Skeletal muscle satellite cell (primary cell): ENCODE results near the gene TNFRSF19.
"Not testable (repeated sequence)": the region's sequence is repeated elsewhere in the genome, so short reads cannot be mapped to it uniquely, and the experiment has no call there.

Experiments used
- H3K27me3 ChIP-seq: 2 replicates; pipeline ENCODE4 v1.7.0; 2013; ENCODE audit warnings: low read length; ENCODE audit not compliant: control insufficient read depth, insufficient read depth
- H3K36me3 ChIP-seq: 2 replicates; pipeline ENCODE4 v1.7.0; 2013; ENCODE audit warnings: mild to moderate bottlenecking, control low read depth, low read length; ENCODE audit not compliant: insufficient read depth
- H3K4me1 ChIP-seq: 2 replicates; pipeline ENCODE4 v1.7.0; 2013; ENCODE audit warnings: low read length; ENCODE audit not compliant: control insufficient read depth, insufficient read depth
- H3K4me2 ChIP-seq: 2 replicates; pipeline ENCODE4 v1.7.0; 2013; ENCODE audit warnings: mild to moderate bottlenecking, low read length
- H3K4me3 ChIP-seq: 2 replicates; pipeline ENCODE4 v1.7.0; 2013; ENCODE audit warnings: low read length
- H3K9ac ChIP-seq: 2 replicates; pipeline ENCODE4 v1.7.0; 2013; ENCODE audit warnings: mild to moderate bottlenecking, low read depth, low read length, moderate library complexity
- H3K9me3 ChIP-seq: replicated peaks from 2 replicates; pipeline ENCODE4 v1.7.0; 2013; ENCODE audit warnings: mild to moderate bottlenecking, control low read depth, low read length

Gene TNFRSF19

DNA sequence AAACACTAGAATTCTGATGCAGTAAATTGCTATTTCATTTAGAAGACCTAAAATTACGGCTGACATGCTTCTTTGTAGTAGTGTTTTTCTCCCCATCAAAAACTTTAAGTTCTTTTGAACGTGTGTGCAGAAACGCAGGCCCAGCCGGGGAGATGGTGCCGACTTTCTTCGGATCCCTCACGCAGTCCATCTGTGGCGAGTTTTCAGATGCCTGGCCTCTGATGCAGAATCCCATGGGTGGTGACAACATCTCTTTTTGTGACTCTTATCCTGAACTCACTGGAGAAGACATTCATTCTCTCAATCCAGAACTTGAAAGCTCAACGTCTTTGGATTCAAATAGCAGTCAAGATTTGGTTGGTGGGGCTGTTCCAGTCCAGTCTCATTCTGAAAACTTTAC is 98.3 kb downstream of the TNFRSF19 start:
- Histone ChIP-seq H3K9ac (no peak overlapping the region), H3K4me2 (no peak overlapping the region), H3K27me3 (no peaks in the 10 kb centered on the region), H3K9me3 (no peaks in the 10 kb centered on the region), H3K4me3 (no peak overlapping the region), H3K36me3 (no peaks in the 10 kb centered on the region), H3K4me1 (peaks cover 21% of the 10 kb centered on the region)

DNA sequence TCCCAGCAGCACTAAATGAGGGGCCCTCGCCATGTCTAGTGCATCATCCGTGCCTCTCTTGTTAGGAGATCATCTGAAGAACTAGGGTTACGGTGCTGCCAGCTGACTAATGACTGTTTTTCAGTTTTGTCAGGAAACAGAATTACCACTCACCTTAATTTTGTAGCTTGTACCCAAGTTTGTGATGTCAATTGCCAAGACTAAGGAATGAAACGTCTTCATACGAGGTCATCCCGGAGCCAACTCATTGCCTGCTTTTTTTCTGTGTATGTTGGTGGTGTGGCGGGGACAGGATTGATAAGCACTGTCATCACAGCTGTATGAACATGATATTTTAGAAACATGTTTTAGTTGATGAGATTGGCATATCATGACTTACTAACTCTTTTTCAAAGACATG is 100.6 kb downstream of the TNFRSF19 start:
- Histone ChIP-seq H3K36me3 (no peaks in the 10 kb centered on the region), H3K27me3 (no peaks in the 10 kb centered on the region), H3K4me3 (no peak overlapping the region), H3K9me3 (no peaks in the 10 kb centered on the region), H3K4me2 (no peak overlapping the region), H3K9ac (no peak overlapping the region), H3K4me1 (peaks cover 40% of the 10 kb centered on the region)

DNA sequence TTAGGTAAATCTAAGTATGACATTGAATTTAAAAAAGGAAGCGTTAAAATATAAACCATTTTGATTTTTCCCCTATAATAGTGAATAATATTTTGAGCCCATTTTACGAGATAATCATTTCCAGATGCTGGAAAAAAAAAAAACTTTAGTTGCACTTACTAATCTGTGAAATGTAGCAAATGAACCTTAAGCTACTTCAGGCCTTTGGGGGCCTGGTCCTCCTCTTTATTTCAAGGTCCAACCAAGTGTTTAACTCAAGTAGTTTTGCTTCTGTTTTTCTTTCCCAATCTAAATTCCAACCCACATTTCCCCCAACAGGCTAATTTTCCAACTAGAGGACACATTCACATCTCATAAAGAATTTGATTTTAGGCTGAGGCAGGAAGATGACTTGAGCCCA is 101.2 kb downstream of the TNFRSF19 start:
- Histone ChIP-seq H3K4me3 (no peak overlapping the region), H3K9me3 (no peaks in the 10 kb centered on the region), H3K27me3 (no peaks in the 10 kb centered on the region), H3K36me3 (no peaks in the 10 kb centered on the region), H3K9ac (no peak overlapping the region), H3K4me1 (peaks cover 40% of the 10 kb centered on the region), H3K4me2 (no peak overlapping the region)

DNA sequence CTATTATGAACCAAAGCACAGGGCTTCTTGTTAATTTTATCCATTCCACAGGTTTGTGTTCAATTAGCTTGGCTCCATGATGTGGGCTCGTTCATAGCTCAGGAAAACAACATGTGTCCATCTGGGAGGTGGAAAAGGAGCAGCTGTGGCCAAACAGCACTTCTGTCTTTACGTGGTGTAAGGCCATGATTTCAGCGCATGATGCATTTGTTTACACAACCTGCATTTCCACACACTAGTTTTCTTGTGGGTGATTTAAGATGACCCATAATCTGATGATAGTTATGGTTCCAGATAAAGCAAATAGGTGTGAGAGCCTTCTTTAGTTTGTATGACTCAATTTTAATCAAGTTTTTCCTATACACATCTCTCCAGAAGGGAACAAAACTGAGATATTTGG is 101.7 kb downstream of the TNFRSF19 start:
- Histone ChIP-seq H3K4me2 (no peak overlapping the region), H3K36me3 (no peaks in the 10 kb centered on the region), H3K9me3 (no peaks in the 10 kb centered on the region), H3K4me3 (no peak overlapping the region), H3K4me1 (peaks cover 40% of the 10 kb centered on the region), H3K27me3 (no peaks in the 10 kb centered on the region), H3K9ac (no peak overlapping the region)

DNA sequence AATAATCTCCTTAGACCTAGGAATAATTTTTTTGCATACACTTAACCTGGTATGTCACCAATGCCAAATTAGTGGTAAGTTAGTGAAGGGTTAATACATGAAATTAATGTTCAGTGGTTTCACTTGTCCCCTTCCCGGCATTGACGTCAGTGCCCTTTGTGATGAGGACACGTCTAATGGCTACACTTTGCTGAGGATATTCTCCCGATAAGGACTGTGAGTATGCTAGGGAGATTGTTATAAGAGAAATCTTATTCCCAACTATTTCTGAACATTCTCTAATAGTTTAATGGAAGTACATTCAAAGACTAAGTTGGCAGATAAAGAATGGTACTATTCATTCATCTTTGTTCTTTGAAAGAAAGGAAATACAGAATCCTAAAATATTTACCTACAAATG is 102.4 kb downstream of the TNFRSF19 start:
- Histone ChIP-seq H3K4me1 (peaks cover 40% of the 10 kb centered on the region), H3K4me2 (no peak overlapping the region), H3K36me3 (no peaks in the 10 kb centered on the region), H3K4me3 (no peak overlapping the region), H3K9ac (peak overlapping the region; percentile 14), H3K27me3 (no peaks in the 10 kb centered on the region), H3K9me3 (no peaks in the 10 kb centered on the region)

DNA sequence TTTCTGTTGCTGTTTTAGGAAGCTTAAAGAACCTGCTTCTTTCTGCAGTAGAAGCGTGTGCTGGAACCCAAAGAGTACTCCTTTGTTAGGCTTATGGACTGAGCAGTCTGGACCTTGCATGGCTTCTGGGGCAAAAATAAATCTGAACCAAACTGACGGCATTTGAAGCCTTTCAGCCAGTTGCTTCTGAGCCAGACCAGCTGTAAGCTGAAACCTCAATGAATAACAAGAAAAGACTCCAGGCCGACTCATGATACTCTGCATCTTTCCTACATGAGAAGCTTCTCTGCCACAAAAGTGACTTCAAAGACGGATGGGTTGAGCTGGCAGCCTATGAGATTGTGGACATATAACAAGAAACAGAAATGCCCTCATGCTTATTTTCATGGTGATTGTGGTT is 103.1 kb downstream of the TNFRSF19 start:
- peaks cover 40% of the 10 kb centered on the region for H3K4me1 ChIP-seq
- H3K4me3 ChIP-seq = no peak overlapping the region
- H3K4me2 ChIP-seq = peak overlapping the region; percentile 22
- H3K36me3 ChIP-seq = no peaks in the 10 kb centered on the region
- H3K27me3 ChIP-seq = no peaks in the 10 kb centered on the region
- H3K9me3 ChIP-seq = no peaks in the 10 kb centered on the region
- peak overlapping the region; percentile 23 for H3K9ac ChIP-seq

DNA sequence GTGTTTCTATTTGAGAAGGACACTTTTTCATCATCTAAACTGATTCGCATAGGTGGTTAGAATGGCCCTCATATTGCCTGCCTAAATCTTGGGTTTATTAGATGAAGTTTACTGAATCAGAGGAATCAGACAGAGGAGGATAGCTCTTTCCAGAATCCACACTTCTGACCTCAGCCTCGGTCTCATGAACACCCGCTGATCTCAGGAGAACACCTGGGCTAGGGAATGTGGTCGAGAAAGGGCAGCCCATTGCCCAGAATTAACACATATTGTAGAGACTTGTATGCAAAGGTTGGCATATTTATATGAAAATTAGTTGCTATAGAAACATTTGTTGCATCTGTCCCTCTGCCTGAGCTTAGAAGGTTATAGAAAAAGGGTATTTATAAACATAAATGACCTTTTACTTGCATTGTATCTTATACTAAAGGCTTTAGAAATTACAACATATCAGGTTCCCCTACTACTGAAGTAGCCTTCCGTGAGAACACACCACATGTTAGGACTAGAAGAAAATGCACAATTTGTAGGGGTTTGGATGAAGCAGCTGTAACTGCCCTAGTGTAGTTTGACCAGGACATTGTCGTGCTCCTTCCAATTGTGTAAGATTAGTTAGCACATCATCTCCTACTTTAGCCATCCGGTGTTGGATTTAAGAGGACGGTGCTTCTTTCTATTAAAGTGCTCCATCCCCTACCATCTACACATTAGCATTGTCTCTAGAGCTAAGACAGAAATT is 103.8 kb downstream of the TNFRSF19 start:
- no peak overlapping the region for H3K4me3 ChIP-seq
- H3K9me3 ChIP-seq = no peaks in the 10 kb centered on the region
- peak overlapping the region; percentile 24 for H3K9ac ChIP-seq
- H3K4me1 ChIP-seq = peaks cover 44% of the 10 kb centered on the region
- peak overlapping the region; percentile 13 for H3K4me2 ChIP-seq
- H3K36me3 ChIP-seq = no peaks in the 10 kb centered on the region
- no peaks in the 10 kb centered on the region for H3K27me3 ChIP-seq

DNA sequence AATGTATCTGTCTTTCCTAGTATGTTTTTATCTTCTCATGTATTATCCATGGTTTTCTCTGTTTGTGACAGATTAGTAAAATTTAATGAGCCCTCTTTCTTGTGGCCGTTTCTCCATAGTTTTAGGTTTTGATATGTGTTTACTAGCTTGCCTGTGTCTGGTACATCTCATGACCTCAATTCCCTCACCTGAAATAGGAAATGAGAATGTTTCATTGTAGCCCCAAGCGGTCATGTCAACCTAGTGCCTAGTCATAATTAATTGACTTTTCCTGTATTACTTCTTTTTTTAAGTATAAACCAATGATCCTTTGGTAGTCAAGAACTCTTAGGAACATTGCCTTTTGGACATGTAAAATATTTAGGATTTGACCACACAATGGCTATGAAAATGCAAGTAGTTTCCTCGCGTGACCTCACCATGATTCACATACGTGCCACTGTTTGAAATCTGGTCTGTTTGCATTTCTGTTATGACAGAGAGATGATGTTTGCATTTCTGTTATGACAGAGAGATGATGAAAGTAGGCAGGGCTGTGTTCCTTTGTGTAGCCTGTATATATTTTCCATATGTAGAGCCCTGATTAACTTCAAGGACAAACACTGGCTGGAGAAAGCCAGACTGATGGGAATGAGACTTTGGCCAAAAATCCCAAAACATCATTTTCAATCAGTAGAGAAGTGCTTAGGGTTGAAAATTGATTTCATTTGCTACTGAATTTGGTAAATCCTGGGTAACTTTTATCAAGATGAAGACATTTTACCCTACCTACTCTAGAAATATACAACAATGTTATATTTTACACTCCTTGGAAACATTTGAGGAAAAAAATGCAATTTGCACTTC is 104.8 kb downstream of the TNFRSF19 start:
- no peaks in the 10 kb centered on the region for H3K9me3 ChIP-seq
- H3K4me1 ChIP-seq = peaks cover 50% of the 10 kb centered on the region
- H3K4me2 ChIP-seq = peak overlapping the region; percentile 13
- H3K4me3 ChIP-seq = no peak overlapping the region
- H3K9ac ChIP-seq = peak overlapping the region; percentile 24
- H3K27me3 ChIP-seq = no peaks in the 10 kb centered on the region
- no peaks in the 10 kb centered on the region for H3K36me3 ChIP-seq

DNA sequence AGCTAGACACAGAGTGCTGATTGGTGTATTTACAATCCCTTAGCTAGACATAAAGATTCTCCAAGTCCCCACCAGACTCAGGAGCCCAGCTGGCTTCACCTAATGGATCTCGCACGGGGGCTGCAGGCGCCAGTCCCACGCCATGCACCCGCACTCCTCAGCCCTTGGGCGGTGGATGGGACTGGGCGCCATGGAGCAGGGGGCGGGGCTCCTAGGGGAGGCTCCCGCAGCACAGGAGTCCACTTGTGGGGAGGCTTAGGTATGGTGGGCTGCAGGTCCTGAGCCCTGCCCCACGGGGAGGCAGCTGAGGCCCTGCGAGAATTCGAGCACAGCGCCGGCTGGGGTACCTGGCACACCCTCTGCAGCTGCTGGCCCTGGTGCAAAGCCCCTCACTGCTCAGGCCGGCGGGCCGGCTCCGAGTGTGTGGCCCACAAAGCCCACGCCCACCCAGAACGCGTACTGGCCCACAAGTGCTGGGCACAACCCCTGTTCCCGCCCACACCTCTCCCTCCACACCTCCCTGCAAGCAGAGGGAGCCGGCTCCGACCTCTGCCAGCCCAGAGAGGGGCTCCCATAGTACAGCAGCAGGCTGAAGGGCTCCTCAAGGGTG is 107.6 kb downstream of the TNFRSF19 start:
- not testable (repeated sequence) for H3K9ac ChIP-seq, H3K4me3 ChIP-seq, H3K27me3 ChIP-seq, H3K9me3 ChIP-seq, H3K4me2 ChIP-seq, H3K36me3 ChIP-seq
- peaks cover 43% of the 10 kb centered on the region for H3K4me1 ChIP-seq

DNA sequence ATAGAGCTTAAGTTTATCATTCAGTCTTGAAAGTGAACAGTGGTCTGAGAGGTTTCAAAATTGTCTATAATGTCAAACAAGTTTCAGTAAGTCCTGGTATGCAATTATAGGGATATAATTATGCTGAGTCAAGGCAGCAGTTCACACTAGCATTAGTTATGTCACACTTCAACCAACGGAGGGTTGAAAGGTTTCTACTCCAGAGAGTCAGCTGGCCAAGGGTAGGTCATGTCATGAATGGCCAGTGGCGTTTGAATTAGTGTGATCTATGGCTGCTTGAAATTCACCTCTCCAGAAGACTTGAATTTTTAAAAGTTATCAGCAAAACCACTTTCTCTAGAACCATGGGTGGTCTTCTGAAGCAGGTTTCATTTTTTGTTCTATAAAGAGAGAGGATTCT is 108.6 kb downstream of the TNFRSF19 start:
- Histone ChIP-seq H3K9ac (no peak overlapping the region), H3K4me2 (no peak overlapping the region), H3K36me3 (no peaks in the 10 kb centered on the region), H3K4me1 (peaks cover 34% of the 10 kb centered on the region), H3K9me3 (no peaks in the 10 kb centered on the region), H3K27me3 (no peaks in the 10 kb centered on the region), H3K4me3 (no peak overlapping the region)

DNA sequence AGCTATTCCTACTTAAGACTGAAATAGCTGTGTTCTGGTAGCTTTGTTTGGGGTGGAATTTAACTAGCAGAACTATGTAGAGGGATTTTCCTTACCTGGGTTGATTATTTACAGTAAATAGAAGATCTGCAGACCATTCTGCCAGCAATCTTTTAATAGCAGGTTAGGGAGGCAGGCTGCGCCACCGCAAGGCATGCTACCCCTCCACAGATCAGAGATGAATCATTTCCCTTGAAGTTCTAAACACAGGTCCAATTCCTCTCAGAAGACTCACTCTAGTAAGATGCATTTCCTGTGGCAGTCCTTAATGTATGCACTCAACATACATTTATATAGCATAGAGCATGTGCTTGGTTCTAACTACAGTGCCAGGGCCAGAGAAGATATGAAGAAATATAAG is 109.0 kb downstream of the TNFRSF19 start:
- no peaks in the 10 kb centered on the region for H3K9me3 ChIP-seq
- H3K27me3 ChIP-seq = no peaks in the 10 kb centered on the region

More for the DNA sequence above, 109.0 kb downstream of the TNFRSF19 start:
- Histone ChIP-seq H3K9ac (no peak overlapping the region), H3K4me1 (peaks cover 30% of the 10 kb centered on the region), H3K4me3 (no peak overlapping the region), H3K36me3 (no peaks in the 10 kb centered on the region), H3K4me2 (no peak overlapping the region)
